ENCODE results near the gene UBAC2. TPM values are rescaled to one million over a fixed set of nuclear protein-coding genes. Genes with fewer than 3 reads are reported as not detected.

The UBAC2 gene
- total RNA-seq, 1 donor from 2014 or later = 64.3 TPM

GRCh38 chr13:99341969-99342722, 141.5 kb downstream of the UBAC2 start:
- no peak for DNase-seq (ENCODE audit: low spot score in 2 of 2, unreplicated experiment in 2 of 2)
- no peaks in the 10 kb centered on the region for H3K27me3 Mint-ChIP-seq (ENCODE audit: low read depth)
- H3K27ac Mint-ChIP-seq = no peak overlapping the region
- peaks cover 28% of the 10 kb centered on the region for H3K36me3 Mint-ChIP-seq
- no peaks in the 10 kb centered on the region for H3K9me3 Mint-ChIP-seq
- no peaks in the 10 kb centered on the region for H3K4me1 Mint-ChIP-seq
- no peak for TF ChIP-seq CTCF (IDR thresholded peaks at IDR 0.05; ENCODE audit: unreplicated experiment)
- H3K4me3 Mint-ChIP-seq = no peak overlapping the region

GRCh38 chr13:99342723-99343315, 142.2 kb downstream of the UBAC2 start:
- Mint-ChIP-seq H3K4me3 (no peak overlapping the region), H3K4me1 (no peaks in the 10 kb centered on the region), H3K36me3 (peaks cover 29% of the 10 kb centered on the region), H3K9me3 (no peaks in the 10 kb centered on the region), H3K27me3 (ENCODE audit: low read depth) (no peaks in the 10 kb centered on the region), H3K27ac (no peak overlapping the region)
- no peak for DNase-seq (ENCODE audit: low spot score in 2 of 2, unreplicated experiment in 2 of 2)
- no peak for TF ChIP-seq CTCF (IDR thresholded peaks at IDR 0.05; ENCODE audit: unreplicated experiment)

- no peak for DNase-seq (ENCODE audit: low spot score in 2 of 2, unreplicated experiment in 2 of 2)
- Mint-ChIP-seq H3K4me3 (no peak overlapping the region), H3K36me3 (peaks cover 43% of the 10 kb centered on the region), H3K27me3 (ENCODE audit: low read depth) (no peaks in the 10 kb centered on the region), H3K9me3 (no peaks in the 10 kb centered on the region), H3K27ac (no peak overlapping the region), H3K4me1 (no peaks in the 10 kb centered on the region)
- TF ChIP-seq CTCF (IDR thresholded peaks at IDR 0.05; ENCODE audit: unreplicated experiment) = no peak
Observed at GRCh38 chr13:99344610-99345208, 144.1 kb downstream of the UBAC2 start.

DNA sequence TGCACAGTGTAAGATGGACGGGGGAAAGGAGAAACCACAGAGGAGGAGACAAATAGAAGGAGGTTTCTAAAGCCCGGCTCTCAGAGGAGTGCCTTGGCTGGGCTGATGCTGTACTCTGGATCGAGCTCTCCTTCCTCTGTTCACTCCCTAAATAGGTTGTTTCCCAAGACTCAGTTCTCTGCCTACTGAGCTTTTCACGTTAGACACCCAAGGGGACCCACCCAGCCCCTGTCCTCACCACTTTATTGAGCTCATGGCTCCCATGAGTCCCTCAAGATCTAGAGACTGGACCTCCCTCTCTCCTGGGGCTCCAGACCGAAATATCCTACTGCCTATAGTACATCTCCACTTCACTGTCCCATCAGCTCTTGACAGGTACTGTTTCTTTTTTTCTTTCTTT, 144.7 kb downstream of the UBAC2 start:
- no peak for DNase-seq (ENCODE audit: low spot score in 2 of 2, unreplicated experiment in 2 of 2)
- Mint-ChIP-seq H3K4me3 (no peak overlapping the region), H3K27me3 (ENCODE audit: low read depth) (no peaks in the 10 kb centered on the region), H3K36me3 (peaks cover 40% of the 10 kb centered on the region), H3K4me1 (no peaks in the 10 kb centered on the region), H3K9me3 (no peaks in the 10 kb centered on the region), H3K27ac (no peak overlapping the region)
- no peak for TF ChIP-seq CTCF (IDR thresholded peaks at IDR 0.05; ENCODE audit: unreplicated experiment)

DNA sequence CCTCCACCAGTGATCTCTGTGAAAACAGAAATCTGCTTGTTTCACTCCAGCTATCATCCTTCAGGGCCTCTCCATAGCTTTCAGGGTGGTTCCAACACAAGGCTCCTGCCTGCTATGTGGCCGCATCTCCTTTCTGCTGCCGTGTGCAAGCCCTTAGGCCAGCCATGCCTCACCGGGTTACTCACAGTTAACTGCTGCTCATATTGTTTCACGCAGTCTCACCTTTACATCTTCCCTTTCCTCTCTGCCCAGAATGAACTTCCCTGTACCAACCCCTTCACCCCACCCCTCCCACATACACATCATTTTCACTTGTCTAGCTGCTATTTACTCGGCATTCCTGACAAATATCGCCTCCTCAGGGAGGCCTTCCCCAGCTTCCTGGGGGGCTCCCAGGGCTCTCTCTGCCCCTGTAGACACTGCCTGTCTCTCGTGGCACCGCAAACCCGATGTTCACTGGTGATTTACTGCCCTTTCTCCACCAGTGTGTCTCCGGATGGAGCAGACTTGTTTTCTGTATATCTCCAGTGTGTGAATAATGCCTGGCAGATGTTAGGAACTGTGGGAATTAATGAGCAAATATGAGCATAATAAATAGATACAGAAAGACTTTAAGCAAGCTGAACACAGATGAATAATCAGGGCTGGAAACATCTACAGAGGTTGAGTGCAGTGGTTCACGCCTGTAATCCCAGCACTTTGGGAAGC, 145.8 kb downstream of the UBAC2 start:
- Mint-ChIP-seq H3K4me1 (no peaks in the 10 kb centered on the region), H3K27me3 (ENCODE audit: low read depth) (no peaks in the 10 kb centered on the region), H3K4me3 (no peak overlapping the region), H3K9me3 (no peaks in the 10 kb centered on the region), H3K27ac (no peak overlapping the region), H3K36me3 (peaks cover 35% of the 10 kb centered on the region)
- TF ChIP-seq CTCF (IDR thresholded peaks at IDR 0.05; ENCODE audit: unreplicated experiment) = no peak
- no peak for DNase-seq (ENCODE audit: low spot score in 2 of 2, unreplicated experiment in 2 of 2)
